Trophoblast cell (in vitro differentiated cells and primary cell): Measurements from ENCODE around the gene TLE3.
"Not testable (repeated sequence)": the region's sequence is repeated elsewhere in the genome, so short reads cannot be mapped to it uniquely, and the experiment has no call there.

ENCODE experiments used
- DNase-seq, 2 donors: peaks; one replicate each; pipeline ENCODE4 v3.0.0-alpha.2; 2016
- H2AFZ ChIP-seq: 2 replicates; pipeline ENCODE4 v1.6.1; 2013; ENCODE audit warnings: low read length, moderate library complexity, mild to moderate bottlenecking; ENCODE audit not compliant: insufficient read depth, poor library complexity
- H2AK5ac ChIP-seq: 2 replicates; pipeline ENCODE4 v1.6.1; 2013; ENCODE audit warnings: mild to moderate bottlenecking, low read length
- H2BK120ac ChIP-seq: 2 replicates; pipeline ENCODE4 v1.6.1; 2013; ENCODE audit warnings: low read length, mild to moderate bottlenecking, moderate library complexity; ENCODE audit not compliant: insufficient read depth, poor library complexity
- H2BK12ac ChIP-seq: 2 replicates; pipeline ENCODE4 v1.6.1; 2013; ENCODE audit warnings: mild to moderate bottlenecking, low read length, moderate library complexity
- H2BK5ac ChIP-seq: 2 replicates; pipeline ENCODE4 v1.6.1; 2013; ENCODE audit warnings: low read length, low read depth, moderate library complexity, mild to moderate bottlenecking; ENCODE audit not compliant: poor library complexity
- H3K14ac ChIP-seq: 2 replicates; pipeline ENCODE4 v1.6.1; 2013; ENCODE audit warnings: mild to moderate bottlenecking, low read length
- H3K18ac ChIP-seq: 2 replicates; pipeline ENCODE4 v1.6.1; 2013; ENCODE audit warnings: mild to moderate bottlenecking, low read length
- H3K23ac ChIP-seq: 2 replicates; pipeline ENCODE4 v1.6.1; 2013; ENCODE audit warnings: low read length
- H3K27ac ChIP-seq: 2 replicates; pipeline ENCODE4 v1.5.1; 2013; ENCODE audit warnings: low read depth, mild to moderate bottlenecking, inconsistent platforms, low read length, moderate library complexity
- H3K27me3 ChIP-seq: 2 replicates; pipeline ENCODE4 v1.6.1; 2013; ENCODE audit warnings: inconsistent platforms, mild to moderate bottlenecking, low read length, moderate library complexity; ENCODE audit not compliant: insufficient read depth
- H3K36me3 ChIP-seq, 2 experiments: 1 replicate in 1 of 2; 2 replicates in 1 of 2; pipeline ENCODE4 v1.6.1; 2013; ENCODE audit warnings: low read length in 2 of 2, mild to moderate bottlenecking in 2 of 2, moderate library complexity in 1 of 2; ENCODE audit not compliant: insufficient read depth in 2 of 2, control insufficient read depth in 1 of 2
- H3K4ac ChIP-seq: 2 replicates; pipeline ENCODE4 v1.6.1; 2013; ENCODE audit warnings: low read depth, mild to moderate bottlenecking, low read length, moderate library complexity
- H3K4me1 ChIP-seq, 2 experiments: 1 replicate in 1 of 2; 2 replicates in 1 of 2; pipeline ENCODE4 v1.6.1; 2013; ENCODE audit warnings: low read length in 2 of 2, mild to moderate bottlenecking in 2 of 2, moderate library complexity in 1 of 2; ENCODE audit not compliant: insufficient read depth in 2 of 2, control insufficient read depth in 1 of 2
- H3K4me2 ChIP-seq: 2 replicates; pipeline ENCODE4 v1.6.1; 2013; ENCODE audit warnings: inconsistent platforms, mild to moderate bottlenecking, low read length, moderate library complexity
- H3K4me3 ChIP-seq: 2 replicates; pipeline ENCODE4 v1.5.1; 2013; ENCODE audit warnings: mild to moderate bottlenecking, low read depth, low read length, inconsistent platforms
- H3K79me1 ChIP-seq: one replicate; pipeline ENCODE4 v1.6.1; 2013; ENCODE audit warnings: low read length
- H3K79me2 ChIP-seq: 2 replicates; pipeline ENCODE4 v1.6.1; 2013; ENCODE audit warnings: low read length, mild to moderate bottlenecking; ENCODE audit not compliant: control insufficient read depth, insufficient read depth, poor library complexity
- H3K9ac ChIP-seq: 2 replicates; pipeline ENCODE4 v1.6.1; 2013; ENCODE audit warnings: mild to moderate bottlenecking, low read length
- H3K9me3 ChIP-seq: 2 replicates; pipeline ENCODE4 v1.6.1; 2013; ENCODE audit warnings: low read depth, mild to moderate bottlenecking, control low read depth, inconsistent platforms, low read length; ENCODE audit not compliant: insufficient read depth
- H4K12ac ChIP-seq: 2 replicates; pipeline ENCODE4 v1.6.1; 2013; ENCODE audit warnings: low read depth, mild to moderate bottlenecking, low read length, moderate library complexity
- H4K8ac ChIP-seq: 2 replicates; pipeline ENCODE4 v1.6.1; 2013; ENCODE audit warnings: low read depth, mild to moderate bottlenecking, low read length, moderate library complexity
- H4K91ac ChIP-seq: one replicate; pipeline ENCODE4 v1.6.1; 2013; ENCODE audit warnings: low read depth, mild to moderate bottlenecking, low read length, moderate library complexity
- WGBS: extraction: QIAGEN DNeasy Blood & Tissue Kit; methylation state at CpG from one replicate; pipeline ENCODE4 v1.1.7; 2013; ENCODE audit warnings: missing lambda C conversion rate; ENCODE audit not compliant: insufficient read length, insufficient coverage; ENCODE audit errors: extremely low coverage; 5-methylcytosine and 5-hydroxymethylcytosine counted together

The TLE3 gene

GRCh38 chr15:70140543-70141375 is 43.0 kb upstream of the TLE3 start:
- Histone ChIP-seq H2AFZ (no peak overlapping the region), H4K8ac (no peak overlapping the region), H3K9ac (no peak overlapping the region), H4K91ac (no peak overlapping the region), H3K79me2 (no peaks in the 10 kb centered on the region), H3K14ac (no peak overlapping the region), H3K9me3 (peaks cover 3% of the 10 kb centered on the region), H3K27me3 (no peaks in the 10 kb centered on the region), H2AK5ac (no peak overlapping the region), H3K23ac (no peak overlapping the region), H4K12ac (no peak overlapping the region), H3K4ac (no peak overlapping the region), H3K4me3 (no peak overlapping the region), H3K79me1 (no peaks in the 10 kb centered on the region), H3K27ac (no peak overlapping the region), H2BK5ac (no peak overlapping the region), H2BK12ac (no peak overlapping the region), H2BK120ac (no peak overlapping the region), H3K18ac (no peak overlapping the region), H3K4me2 (no peak overlapping the region), H3K4me1 (peaks cover 0 to 4% of the 10 kb centered on the region in 2 experiments), H3K36me3 (no peaks in the 10 kb centered on the region)
- no CpG with 5 or more reads among the region's 12 CpGs for WGBS
- DNase-seq, result peak; percentile 34 to 40

- Histone ChIP-seq H3K27me3 (no peaks in the 10 kb centered on the region), H3K36me3 (no peaks in the 10 kb centered on the region), H3K9ac (no peak overlapping the region), H2BK120ac (no peak overlapping the region), H2AK5ac (no peak overlapping the region), H3K14ac (no peak overlapping the region), H3K79me1 (no peaks in the 10 kb centered on the region), H3K18ac (no peak overlapping the region), H3K4ac (no peak overlapping the region), H3K4me3 (no peak overlapping the region), H2BK12ac (no peak overlapping the region), H3K23ac (no peak overlapping the region), H4K91ac (no peak overlapping the region), H4K12ac (no peak overlapping the region), H3K79me2 (no peaks in the 10 kb centered on the region), H3K9me3 (peaks cover 3% of the 10 kb centered on the region), H2BK5ac (no peak overlapping the region), H4K8ac (no peak overlapping the region), H3K27ac (no peak overlapping the region), H2AFZ (no peak overlapping the region), H3K4me2 (no peak overlapping the region), H3K4me1 (peaks cover 0 to 4% of the 10 kb centered on the region in 2 experiments)
- WGBS, result no CpG with 5 or more reads among the region's 5 CpGs
- DNase-seq, result peak in 1 of 2 donors; percentile 28
Measured at GRCh38 chr15:70140025-70140542, 42.4 kb upstream of the TLE3 start.

- Histone ChIP-seq H4K8ac (no peak overlapping the region), H3K4me3 (no peak overlapping the region), H2BK5ac (no peak overlapping the region), H3K4me2 (no peak overlapping the region), H3K4ac (no peak overlapping the region), H3K79me1 (no peaks in the 10 kb centered on the region), H3K79me2 (no peaks in the 10 kb centered on the region), H2BK120ac (no peak overlapping the region), H2AFZ (no peak overlapping the region), H3K14ac (no peak overlapping the region), H3K36me3 (no peaks in the 10 kb centered on the region), H3K9me3 (peaks cover 4% of the 10 kb centered on the region), H3K18ac (no peak overlapping the region), H4K91ac (no peak overlapping the region), H2BK12ac (no peak overlapping the region), H3K23ac (no peak overlapping the region), H3K27ac (no peak overlapping the region), H4K12ac (no peak overlapping the region), H2AK5ac (no peak overlapping the region), H3K4me1 (peaks cover 0 to 4% of the 10 kb centered on the region in 2 experiments), H3K9ac (no peak overlapping the region), H3K27me3 (no peaks in the 10 kb centered on the region)
- no peak for DNase-seq
- WGBS, result no CpG with 5 or more reads among the region's 4 CpGs
Measured at GRCh38 chr15:70137967-70138366, 40.2 kb upstream of the TLE3 start.

GRCh38 chr15:70137021-70137420 is 39.3 kb upstream of the TLE3 start:
- not testable (repeated sequence) for H2BK120ac ChIP-seq, H2BK12ac ChIP-seq, H3K14ac ChIP-seq, H3K18ac ChIP-seq, H3K4ac ChIP-seq, H3K36me3 ChIP-seq, H2AFZ ChIP-seq, H3K79me2 ChIP-seq, H3K4me3 ChIP-seq, H3K4me1 ChIP-seq, H4K8ac ChIP-seq, H3K4me2 ChIP-seq, H3K23ac ChIP-seq, H3K79me1 ChIP-seq, H4K91ac ChIP-seq, H2BK5ac ChIP-seq, H3K9ac ChIP-seq, H4K12ac ChIP-seq, H3K9me3 ChIP-seq, H3K27me3 ChIP-seq, H2AK5ac ChIP-seq, H3K27ac ChIP-seq
- peak; percentile 24 to 43 for DNase-seq
- no CpG with 5 or more reads among the region's 1 CpG for WGBS
